Inflammatory macrophage treated with lipopolysaccharide for 1 hour (primary cell): ENCODE measurements around the gene NALCN.
A peak's percentile ranks its signal among the peaks of the same experiment; 100 is the strongest.

Experiments
- DNase-seq, 2 donors: peaks; one replicate each; pipeline ENCODE4 v3.0.0-alpha.2; 2020 to 2022

NALCN gene

DNA sequence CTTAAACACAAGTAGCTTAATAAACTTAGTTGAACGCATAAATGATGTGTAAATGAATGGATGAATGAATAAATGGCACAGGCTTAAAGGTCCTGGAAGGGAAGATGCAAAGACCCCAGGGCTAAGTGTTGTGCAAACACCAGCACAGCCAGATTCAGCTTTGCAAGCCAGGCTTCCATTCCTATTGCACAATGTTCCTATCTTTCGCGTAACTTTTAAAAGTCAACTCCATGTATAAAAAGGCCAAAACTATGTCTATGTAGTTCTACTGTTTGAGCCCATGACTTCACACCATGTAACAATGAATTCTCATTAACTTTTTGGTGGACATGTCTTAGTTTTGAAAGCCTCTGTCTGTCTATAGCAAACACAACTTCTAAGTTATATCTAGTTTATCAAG, 226.0 kb downstream of the NALCN start:
- no peak for DNase-seq

DNA sequence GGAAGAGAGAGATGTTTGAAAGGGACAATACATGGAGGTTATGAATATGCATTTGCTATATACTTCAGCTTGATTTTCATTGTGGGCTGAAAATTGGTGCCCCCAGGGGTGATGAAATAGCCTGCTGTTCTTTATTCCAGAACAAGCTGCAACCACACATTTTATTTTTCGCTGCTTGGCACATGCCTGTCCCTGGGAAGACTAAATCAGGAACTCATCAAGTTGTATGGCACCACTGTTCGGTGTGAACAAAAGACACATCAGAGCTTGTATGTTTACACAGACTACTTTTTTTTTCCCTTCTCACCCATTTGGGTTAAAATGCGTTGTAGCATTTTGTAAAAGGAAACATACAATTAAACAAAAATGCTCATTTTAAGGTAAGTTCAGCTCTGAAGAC, 230.7 kb downstream of the NALCN start:
- no peak for DNase-seq

GRCh38 chr13:101181076-101181685, 235.1 kb downstream of the NALCN start:
- no peak for DNase-seq

DNA sequence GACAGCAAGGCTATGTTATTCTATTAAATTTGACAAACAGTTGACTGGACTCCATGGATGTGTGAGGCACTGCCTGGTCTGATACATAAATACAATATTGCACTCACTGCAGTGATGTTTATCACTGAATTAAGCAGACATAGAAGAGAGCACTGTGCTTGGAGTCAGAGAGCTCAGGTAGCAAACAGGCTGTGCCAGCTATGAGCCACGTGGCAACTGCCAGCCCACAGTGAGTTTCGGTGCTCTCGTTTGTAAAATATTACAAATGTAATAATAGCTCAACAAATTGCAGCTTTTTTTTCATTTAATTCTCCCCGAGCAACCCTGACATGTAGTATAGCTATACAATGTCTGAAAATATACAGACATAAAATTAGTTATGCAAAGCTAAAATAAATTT, 237.3 kb downstream of the NALCN start:
- DNase-seq = no peak

DNA sequence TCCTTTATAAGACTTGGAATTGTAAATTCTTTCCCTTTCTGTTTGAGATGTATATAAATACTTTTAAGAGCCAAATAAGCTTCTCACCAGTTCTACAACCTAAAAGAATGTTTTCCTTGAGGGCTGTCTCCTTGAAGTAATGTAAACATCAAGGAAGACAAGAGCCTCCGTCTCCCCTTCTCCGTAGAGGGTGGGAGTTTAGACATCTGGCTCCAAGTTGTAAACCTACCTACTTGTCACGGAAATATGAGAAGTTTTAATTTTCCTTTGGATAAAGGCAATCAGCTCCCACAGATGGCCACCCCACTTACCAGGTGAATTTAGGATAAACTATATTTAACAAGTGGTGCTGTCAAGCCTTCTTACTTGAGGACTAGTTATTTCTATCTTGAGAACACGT, 237.9 kb downstream of the NALCN start:
- DNase-seq = no peak

GRCh38 chr13:101170306-101170705, 246.0 kb downstream of the NALCN start:
- DNase-seq = no peak

GRCh38 chr13:101157261-101157660, 259.0 kb downstream of the NALCN start:
- DNase-seq = no peak

DNA sequence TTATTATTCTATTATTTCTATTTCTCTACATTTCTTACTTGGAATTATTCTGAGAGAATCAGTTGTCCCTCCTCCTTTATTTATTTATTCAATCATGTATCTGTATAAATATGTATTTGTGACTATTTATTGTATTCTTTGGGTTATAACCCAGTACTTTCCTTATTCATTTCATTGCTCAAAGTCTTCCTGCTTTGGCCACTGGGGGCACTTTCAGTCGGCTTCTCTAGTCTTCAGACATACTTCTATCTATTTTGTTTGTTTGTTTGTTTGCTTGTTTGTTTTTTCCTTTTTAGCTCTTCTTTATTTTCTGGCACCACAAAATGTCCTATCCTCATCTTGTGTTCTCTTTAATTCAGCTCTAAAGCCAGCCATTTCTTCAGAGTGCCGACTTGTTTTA, 260.4 kb downstream of the NALCN start:
- no peak for DNase-seq

GRCh38 chr13:101152184-101152583, 264.1 kb downstream of the NALCN start:
- no peak for DNase-seq

DNA sequence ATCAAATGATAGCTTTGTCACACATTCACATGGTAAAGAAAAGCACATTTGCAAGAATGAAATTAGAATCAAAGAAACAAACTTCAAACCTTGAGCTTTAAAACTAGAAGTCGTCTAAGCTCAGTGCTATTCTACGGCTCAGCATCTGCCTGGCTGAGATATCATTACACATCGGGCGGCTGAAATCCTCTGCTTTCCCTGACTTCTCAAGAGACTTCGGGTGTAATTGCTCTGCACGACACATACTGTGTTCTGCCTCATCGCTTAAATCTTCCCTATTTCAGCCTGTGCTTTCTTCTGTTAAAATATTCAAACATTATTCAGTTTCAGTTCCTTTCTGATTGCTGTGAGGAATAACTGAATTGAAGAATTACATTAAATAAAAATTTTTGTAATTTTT, 265.3 kb downstream of the NALCN start:
- DNase-seq = no peak

DNA sequence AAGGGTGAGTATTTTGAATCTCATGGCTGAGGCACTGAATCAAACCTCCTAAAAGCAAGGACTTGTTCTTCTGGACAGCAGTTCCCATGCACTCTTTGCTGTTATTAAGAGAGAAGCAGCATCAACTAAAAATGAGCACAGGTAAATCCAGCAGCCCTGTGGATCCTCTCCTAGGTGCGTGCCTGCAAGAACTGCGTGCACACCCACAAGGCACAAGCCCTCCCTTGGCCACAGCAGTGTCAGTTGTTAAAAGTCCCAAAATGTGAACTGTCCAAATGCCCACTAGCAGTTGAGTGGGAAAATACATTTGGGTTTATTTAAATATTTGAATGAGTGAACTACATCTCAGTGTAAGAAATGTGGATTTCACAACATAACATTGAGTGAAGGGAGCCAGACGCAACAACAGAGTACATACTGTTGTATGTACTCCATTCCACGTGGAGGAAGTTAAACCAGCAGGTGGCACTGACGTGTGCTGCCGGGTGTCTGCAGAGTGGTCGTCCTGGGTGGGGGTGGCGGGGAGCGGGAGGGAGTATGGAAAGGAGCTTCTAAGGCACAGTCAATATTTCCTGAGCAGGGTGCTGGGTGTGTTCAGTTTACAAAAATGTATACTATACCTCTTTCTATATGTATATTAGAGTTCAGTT, 266.4 kb downstream of the NALCN start:
- no peak for DNase-seq

DNA sequence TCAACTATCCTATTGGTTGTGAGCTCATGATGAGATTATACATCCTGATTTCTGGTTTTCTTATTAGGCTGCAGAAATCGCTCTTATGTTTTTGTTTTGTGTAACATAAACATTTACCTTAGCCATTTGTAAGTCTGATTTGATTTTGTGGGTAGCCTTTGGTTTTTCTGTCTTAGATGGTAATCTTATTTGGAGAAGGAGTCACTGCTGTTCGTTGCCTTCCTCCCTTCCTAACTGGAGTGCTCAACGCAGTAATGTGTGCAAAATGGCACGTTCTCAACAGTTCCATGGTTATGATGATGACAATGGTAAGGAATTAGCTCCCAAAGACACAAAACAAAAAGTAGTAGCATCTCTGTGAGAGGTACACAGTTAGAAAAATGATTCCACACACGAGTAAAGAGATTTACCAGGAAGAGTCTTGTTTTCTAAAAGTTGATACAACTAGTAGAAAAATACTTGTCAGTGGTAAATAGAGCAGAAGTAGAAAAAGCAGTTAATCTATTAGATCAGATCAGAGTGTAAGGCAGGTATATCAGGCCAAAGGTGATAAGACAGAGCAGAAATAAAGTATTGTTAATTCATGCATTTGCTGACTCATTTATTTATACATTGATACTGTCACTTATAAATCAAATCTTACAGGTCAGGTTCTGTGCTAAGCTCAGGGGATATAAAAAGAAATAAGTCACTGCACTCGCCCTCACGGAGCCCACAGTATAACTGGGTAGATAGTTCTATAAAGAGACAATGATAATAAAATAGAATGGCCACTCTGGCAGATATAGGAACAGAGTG, 270.0 kb downstream of the NALCN start:
- no peak for DNase-seq

GRCh38 chr13:101144808-101145419, 271.4 kb downstream of the NALCN start:
- peak; percentile 25 to 75 for DNase-seq

DNA sequence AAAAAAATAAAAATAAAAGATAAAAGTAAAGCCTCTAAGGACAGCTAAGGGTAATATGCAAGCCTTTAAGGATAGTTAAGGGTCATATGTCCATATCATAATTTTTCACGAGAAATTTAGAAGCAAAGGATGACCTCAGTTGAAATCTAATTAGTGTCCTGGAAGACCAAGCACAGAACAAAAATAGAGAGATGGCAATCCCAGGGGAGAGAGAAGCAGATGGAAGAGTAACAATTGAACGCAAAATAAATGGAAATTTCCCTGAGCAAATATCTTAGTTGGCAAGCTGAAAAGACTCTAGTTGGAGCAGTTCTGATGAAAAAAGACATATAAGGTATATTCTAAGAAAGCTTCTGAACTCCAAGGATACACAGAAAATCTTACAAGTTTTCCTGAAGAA, 275.4 kb downstream of the NALCN start:
- DNase-seq = no peak

- no peak for DNase-seq
These were observed 276.1 kb downstream of the NALCN start for GRCh38 chr13:101140087-101140770.

DNA sequence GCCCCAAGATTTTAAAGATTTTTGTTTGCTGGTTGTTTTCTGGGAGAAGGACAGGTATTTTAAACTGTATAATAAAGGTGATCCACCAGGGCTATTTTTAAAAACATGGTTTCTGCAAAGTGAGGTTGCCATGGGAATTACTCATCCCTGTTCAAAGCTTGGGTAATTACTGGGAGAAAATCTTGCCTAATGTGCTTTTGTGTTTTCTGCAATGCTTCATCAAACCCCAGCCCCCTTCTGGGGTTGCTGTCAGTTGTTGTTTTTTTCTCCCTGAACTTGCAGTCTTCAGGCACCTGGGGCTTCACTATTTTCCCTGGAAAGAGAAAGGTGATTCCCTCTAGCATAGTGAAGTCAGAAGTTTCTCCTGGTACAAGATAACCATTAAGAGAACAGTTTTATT, 277.2 kb downstream of the NALCN start:
- DNase-seq = no peak

- DNase-seq = peak; percentile 6 to 35
These were observed 288.5 kb downstream of the NALCN start for GRCh38 chr13:101127741-101128353.

DNA sequence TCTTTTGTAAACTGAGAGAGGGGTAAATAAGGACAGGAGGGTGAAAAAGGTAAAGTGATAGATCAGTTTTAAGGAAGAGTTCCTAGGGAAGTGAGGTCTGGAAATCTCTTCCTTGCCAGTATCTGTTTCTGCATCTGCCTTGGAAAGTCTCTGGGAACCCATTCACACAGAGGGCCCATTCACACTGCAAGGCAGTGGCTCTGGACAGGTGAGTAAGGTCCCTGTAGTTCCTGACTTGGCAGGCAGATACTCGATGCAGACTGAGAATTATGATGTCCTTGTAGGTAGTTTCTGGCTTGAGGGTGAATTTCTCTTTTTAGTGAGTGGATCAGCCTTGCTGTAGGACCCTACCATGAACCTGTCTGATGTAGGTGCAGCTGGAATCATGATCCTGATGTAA, 293.3 kb downstream of the NALCN start:
- no peak for DNase-seq

- DNase-seq = no peak
These were observed 294.7 kb downstream of the NALCN start for GRCh38 chr13:101121608-101122007.

DNA sequence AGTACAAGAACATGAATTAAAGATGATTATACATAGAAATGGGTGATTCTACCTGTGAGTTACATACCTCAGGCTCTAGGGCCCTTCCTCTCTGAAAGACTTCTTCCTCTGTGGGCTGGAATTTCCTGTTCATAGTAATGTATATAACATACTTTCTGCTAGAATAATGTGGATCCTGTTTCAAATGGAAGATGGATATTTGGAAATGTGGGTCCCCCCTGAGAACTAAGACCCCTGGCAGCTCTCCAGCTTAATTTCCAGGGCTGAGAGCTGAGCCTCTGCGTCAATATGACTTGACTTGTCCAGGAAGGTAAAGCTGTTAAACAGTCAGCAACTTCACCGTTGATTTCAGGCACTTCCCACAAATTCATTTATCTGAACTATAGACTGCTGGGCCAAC, 296.3 kb downstream of the NALCN start:
- DNase-seq = no peak

DNA sequence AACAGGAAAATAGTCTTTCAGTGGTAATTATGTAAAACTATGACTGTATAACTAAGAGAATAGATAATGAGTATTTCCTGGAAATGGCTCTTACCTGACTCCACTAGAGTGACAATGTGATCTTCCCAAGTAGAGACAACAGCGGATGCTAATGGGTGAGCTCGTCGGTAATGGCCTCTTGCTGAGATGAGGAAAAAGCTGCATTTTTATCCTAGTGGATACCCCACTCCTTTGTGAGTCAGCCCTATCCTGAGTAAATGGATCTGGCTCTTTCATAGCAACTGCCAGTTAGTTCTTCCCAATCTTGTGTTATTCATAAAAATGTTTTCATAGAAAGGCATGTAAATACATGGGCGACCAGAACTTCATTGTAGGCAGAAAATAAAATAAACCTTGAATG, 299.5 kb downstream of the NALCN start:
- no peak for DNase-seq

DNA sequence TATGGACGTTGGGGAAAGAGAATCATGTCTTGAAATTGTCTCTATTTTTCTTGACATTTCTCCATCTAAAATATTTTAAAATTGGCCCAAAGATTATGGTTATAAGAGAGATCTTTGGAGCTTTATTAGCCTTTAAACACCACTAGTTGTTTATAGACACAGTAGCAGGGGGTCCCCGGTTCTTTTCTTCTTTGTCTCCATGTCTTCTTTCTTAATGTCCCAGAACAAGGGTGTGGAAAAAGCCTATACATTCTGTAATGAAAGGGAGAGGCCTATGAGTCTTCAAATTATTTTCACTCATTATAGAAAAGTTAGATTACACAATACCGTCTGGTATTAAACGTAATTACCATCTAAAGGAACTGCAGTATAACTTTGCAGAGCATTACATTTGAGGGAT, 300.0 kb downstream of the NALCN start:
- DNase-seq = no peak

- no peak for DNase-seq
These were observed 300.5 kb downstream of the NALCN start for GRCh38 chr13:101115762-101116171.
